SW 1271 (cell line): ENCODE data around the gene MAGEB2.
A peak's percentile ranks its signal among the peaks of the same experiment; 100 is the strongest.
"Not testable (repeated sequence)": the region's sequence is repeated elsewhere in the genome, so short reads cannot be mapped to it uniquely, and the experiment has no call there.

ENCODE experiments used
- DNase-seq, 2 experiments: peaks; one replicate each; lab custom pipeline; 2025; lab: John Stamatoyannopoulos, UW

The MAGEB2 gene

GRCh38 chrX:30215357-30215843 is at the start of gene MAGEB2:
Gene MAGEB2 (plus strand): TSS chrX:30215563. CDS start chrX:30218581, 3,018 bp downstream.
- DNase-seq = no peak

- DNase-seq = no peak
These were observed 44.5 kb upstream of the MAGEB2 start for GRCh38 chrX:30170900-30171299.

GRCh38 chrX:30181353-30181752 is 34.0 kb upstream of the MAGEB2 start:
- no peak for DNase-seq

GRCh38 chrX:30183554-30183953 is 31.8 kb upstream of the MAGEB2 start:
- no peak for DNase-seq

GRCh38 chrX:30190426-30190825 is 24.9 kb upstream of the MAGEB2 start:
- no peak for DNase-seq

- not testable (repeated sequence) for DNase-seq
These were observed 21.5 kb upstream of the MAGEB2 start for GRCh38 chrX:30193910-30194309.

GRCh38 chrX:30196322-30196721 is 19.0 kb upstream of the MAGEB2 start:
- DNase-seq = peak in 1 of 2 experiments; percentile 0

GRCh38 chrX:30212172-30212571 is 3.2 kb upstream of the MAGEB2 start:
- no peak for DNase-seq

- DNase-seq = no peak
These were observed 2.1 kb downstream of the MAGEB2 start for GRCh38 chrX:30217465-30217864.

GRCh38 chrX:30219372-30219771 is 4.0 kb downstream of the MAGEB2 start:
- DNase-seq = no peak

- DNase-seq = no peak
These were observed 5.3 kb downstream of the MAGEB2 start for GRCh38 chrX:30220661-30221060.

GRCh38 chrX:30224536-30224935 is 9.2 kb downstream of the MAGEB2 start:
- no peak for DNase-seq

- no peak for DNase-seq
These were observed 13.2 kb downstream of the MAGEB2 start for GRCh38 chrX:30228526-30228925.

- no peak for DNase-seq
These were observed 15.0 kb downstream of the MAGEB2 start, which contains the start of gene MAGEB3 for GRCh38 chrX:30230395-30230794. Gene MAGEB3 (plus strand): TSS chrX:30230657. CDS start chrX:30235925, 5,268 bp downstream.

GRCh38 chrX:30241724-30242415 is 26.5 kb downstream of the MAGEB2 start, which contains the start of gene MAGEB4:
Gene MAGEB4 (plus strand): TSS chrX:30242000. CDS start chrX:30242136, 136 bp downstream.
- no peak for DNase-seq

GRCh38 chrX:30246769-30247489 is 31.6 kb downstream of the MAGEB2 start, which contains the start of gene MAGEB1:
Gene MAGEB1 (plus strand): TSS chrX:30247146. CDS start chrX:30250494, 3,348 bp downstream.
- DNase-seq = no peak

- DNase-seq = no peak
These were observed 33.5 kb downstream of the MAGEB2 start for GRCh38 chrX:30248854-30249253.

- no peak for DNase-seq
These were observed 37.9 kb downstream of the MAGEB2 start for GRCh38 chrX:30253257-30253656.

- DNase-seq = no peak
These were observed 44.6 kb downstream of the MAGEB2 start for GRCh38 chrX:30259927-30260326.

- DNase-seq = no peak
These were observed 45.6 kb downstream of the MAGEB2 start for GRCh38 chrX:30261012-30261411.

- no peak for DNase-seq
These were observed 47.4 kb downstream of the MAGEB2 start for GRCh38 chrX:30262763-30263162.
